BE2C (cell line): ENCODE data around the gene PEX3.

ENCODE experiments used
- DNase-seq: peaks from one replicate; pipeline ENCODE4 v3.0.0-alpha.2; 2020
- H3K27me3 ChIP-seq: fragments of 250-450 bp; sonication (Bioruptor Pico); 2 replicates; pipeline ENCODE4 v1.5.1; 2020; ENCODE audit warnings: mild to moderate bottlenecking
- H3K36me3 ChIP-seq: fragments of 250-450 bp; sonication (Bioruptor Pico); 2 replicates; pipeline ENCODE4 v1.5.1; 2020; ENCODE audit warnings: mild to moderate bottlenecking
- H3K4me1 ChIP-seq: fragments of 250-450 bp; sonication (Bioruptor Pico); 2 replicates; pipeline ENCODE4 v1.5.1; 2020
- H3K4me3 ChIP-seq: 2 replicates; pipeline ENCODE4 v1.5.1; 2011; ENCODE audit warnings: low read depth, low read length
- H3K9me3 ChIP-seq: fragments of 250-450 bp; sonication (Bioruptor Pico); 2 replicates; pipeline ENCODE4 v1.5.1; 2020
- TF ChIP-seq, protein P1 (sequence below): IDR thresholded peaks from 2 replicates; pipeline ENCODE4 v1.5.1; 2012; ENCODE audit warnings: mild to moderate bottlenecking, low read depth, low read length

PEX3 gene

DNA sequence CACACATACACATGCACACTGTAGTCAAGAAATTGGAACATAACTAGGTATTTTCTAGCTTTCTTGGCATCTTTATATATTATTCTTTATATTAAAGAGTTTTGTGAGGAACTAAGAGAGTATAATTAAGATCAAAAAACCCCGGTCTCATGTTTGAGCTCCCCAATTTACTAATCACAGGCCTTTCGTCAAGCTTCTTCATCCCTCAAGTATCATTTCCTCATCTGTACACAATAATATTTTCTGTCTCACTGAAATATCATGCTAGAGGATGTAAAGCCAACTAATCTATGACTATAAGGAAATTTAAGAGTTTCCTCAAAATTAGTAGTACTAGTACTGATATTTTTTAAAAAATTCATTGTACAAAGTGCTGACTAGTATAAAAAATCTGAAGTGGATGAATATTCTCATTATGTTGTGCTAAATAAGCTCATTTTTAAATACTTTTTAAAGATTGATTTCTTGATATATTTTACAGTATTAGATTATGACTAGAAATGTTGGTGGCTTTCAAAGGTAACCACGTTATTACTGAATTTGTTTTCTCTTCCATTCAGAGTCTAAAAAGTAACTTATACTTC is 28.0 kb downstream of the PEX3 start:
- no peak for DNase-seq
- H3K36me3 ChIP-seq, result no peaks in the 10 kb centered on the region; the same call in 1 of the 2 replicates
- TF ChIP-seq, protein P1, sequence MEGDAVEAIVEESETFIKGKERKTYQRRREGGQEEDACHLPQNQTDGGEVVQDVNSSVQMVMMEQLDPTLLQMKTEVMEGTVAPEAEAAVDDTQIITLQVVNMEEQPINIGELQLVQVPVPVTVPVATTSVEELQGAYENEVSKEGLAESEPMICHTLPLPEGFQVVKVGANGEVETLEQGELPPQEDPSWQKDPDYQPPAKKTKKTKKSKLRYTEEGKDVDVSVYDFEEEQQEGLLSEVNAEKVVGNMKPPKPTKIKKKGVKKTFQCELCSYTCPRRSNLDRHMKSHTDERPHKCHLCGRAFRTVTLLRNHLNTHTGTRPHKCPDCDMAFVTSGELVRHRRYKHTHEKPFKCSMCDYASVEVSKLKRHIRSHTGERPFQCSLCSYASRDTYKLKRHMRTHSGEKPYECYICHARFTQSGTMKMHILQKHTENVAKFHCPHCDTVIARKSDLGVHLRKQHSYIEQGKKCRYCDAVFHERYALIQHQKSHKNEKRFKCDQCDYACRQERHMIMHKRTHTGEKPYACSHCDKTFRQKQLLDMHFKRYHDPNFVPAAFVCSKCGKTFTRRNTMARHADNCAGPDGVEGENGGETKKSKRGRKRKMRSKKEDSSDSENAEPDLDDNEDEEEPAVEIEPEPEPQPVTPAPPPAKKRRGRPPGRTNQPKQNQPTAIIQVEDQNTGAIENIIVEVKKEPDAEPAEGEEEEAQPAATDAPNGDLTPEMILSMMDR, result no peak
- no peak overlapping the region for H3K4me3 ChIP-seq
- no peaks in the 10 kb centered on the region for H3K9me3 ChIP-seq
- H3K4me1 ChIP-seq, result no peaks in the 10 kb centered on the region
- H3K27me3 ChIP-seq, result no peaks in the 10 kb centered on the region

DNA sequence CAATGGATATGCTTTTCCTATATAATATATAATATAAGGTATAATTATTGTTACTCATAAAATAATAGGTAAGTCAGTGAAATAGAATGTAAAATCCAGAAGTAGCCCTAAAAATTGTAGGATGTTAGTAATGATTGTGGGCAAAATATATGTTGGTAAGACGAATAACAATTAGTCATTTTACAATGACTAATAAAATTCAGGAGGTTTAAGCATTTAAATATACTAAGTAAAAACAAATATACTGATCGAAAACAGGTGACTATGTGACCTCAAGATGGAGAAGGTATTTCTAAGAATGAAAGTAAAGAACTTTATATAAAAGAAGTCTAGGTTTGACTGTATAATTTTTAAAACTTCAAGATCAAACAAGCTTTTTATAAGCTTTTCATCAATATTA is 32.0 kb downstream of the PEX3 start:
- H3K9me3 ChIP-seq, result no peaks in the 10 kb centered on the region
- DNase-seq, result no peak
- no peaks in the 10 kb centered on the region; the same call in 1 of the 2 replicates for H3K36me3 ChIP-seq
- H3K27me3 ChIP-seq, result no peaks in the 10 kb centered on the region
- no peaks in the 10 kb centered on the region for H3K4me1 ChIP-seq
- H3K4me3 ChIP-seq, result no peak overlapping the region
- TF ChIP-seq, protein P1, result no peak

DNA sequence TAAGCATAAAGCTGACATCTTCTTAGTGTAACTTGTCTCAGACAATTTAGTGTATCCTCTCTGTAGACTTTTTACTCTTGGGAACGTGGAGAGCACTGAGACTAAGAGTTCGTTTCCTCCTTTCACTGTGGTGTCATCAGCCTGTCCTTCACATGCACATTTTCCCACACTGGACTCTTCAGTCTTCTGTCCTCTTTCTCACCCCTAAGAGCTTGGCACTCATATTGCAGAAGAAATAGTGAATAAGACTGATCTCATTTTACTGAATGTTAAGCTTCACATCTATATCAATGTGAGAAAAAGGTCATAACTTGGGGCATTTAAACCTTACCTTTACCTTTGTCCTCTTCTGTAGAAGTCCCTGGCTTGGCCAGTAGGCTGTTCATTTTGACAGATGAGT is 35.4 kb downstream of the PEX3 start:
- no peak for DNase-seq
- H3K4me1 ChIP-seq, result no peaks in the 10 kb centered on the region
- H3K9me3 ChIP-seq, result no peaks in the 10 kb centered on the region
- no peaks in the 10 kb centered on the region for H3K27me3 ChIP-seq
- no peak overlapping the region for H3K4me3 ChIP-seq
- no peaks in the 10 kb centered on the region for H3K36me3 ChIP-seq
- TF ChIP-seq, protein P1, result no peak

DNA sequence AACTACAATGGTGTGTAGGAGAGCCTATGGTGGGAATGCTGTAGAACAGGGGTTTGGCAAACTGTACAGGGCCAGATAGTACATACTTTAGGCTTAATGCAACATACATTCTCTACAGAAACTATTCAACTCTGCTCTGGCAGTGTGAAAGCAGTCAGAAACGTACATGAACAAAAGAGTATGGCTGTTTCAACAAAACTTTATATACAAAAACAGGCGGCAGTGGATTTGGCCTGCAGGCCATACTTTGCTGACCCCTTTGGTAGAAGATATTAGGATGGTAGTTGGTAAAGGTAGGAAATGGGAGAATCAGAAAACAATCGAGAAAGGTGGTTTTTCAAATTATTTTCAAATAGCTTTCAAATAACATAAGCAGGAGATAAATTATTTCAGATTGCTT is 36.1 kb downstream of the PEX3 start:
- no peaks in the 10 kb centered on the region for H3K9me3 ChIP-seq
- H3K4me3 ChIP-seq, result no peak overlapping the region
- no peaks in the 10 kb centered on the region for H3K27me3 ChIP-seq
- no peaks in the 10 kb centered on the region for H3K4me1 ChIP-seq
- no peaks in the 10 kb centered on the region for H3K36me3 ChIP-seq
- TF ChIP-seq, protein P1, result no peak
- no peak for DNase-seq

DNA sequence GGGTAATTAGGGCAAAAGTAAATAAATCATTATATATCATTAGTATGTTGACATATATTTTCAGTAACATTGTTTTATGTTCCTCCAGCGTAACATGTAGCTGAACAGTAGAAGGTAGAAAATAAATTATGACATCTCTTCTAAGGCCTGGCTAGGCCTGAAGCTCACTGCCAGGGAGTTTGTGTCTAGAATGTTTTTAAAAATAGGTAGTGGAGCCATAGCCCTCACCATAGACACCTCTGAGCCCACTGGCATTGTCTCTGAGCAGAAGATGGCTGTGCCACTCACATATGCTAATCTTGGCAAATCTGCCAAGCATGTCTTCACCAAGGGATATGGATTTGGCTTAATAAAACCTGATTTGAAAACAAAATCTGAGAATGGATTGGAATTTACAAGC is 39.6 kb downstream of the PEX3 start:
- no peak overlapping the region for H3K4me3 ChIP-seq
- no peaks in the 10 kb centered on the region for H3K27me3 ChIP-seq
- no peaks in the 10 kb centered on the region for H3K36me3 ChIP-seq
- H3K9me3 ChIP-seq, result no peaks in the 10 kb centered on the region
- DNase-seq, result no peak
- H3K4me1 ChIP-seq, result no peaks in the 10 kb centered on the region
- TF ChIP-seq, protein P1, result no peak

DNA sequence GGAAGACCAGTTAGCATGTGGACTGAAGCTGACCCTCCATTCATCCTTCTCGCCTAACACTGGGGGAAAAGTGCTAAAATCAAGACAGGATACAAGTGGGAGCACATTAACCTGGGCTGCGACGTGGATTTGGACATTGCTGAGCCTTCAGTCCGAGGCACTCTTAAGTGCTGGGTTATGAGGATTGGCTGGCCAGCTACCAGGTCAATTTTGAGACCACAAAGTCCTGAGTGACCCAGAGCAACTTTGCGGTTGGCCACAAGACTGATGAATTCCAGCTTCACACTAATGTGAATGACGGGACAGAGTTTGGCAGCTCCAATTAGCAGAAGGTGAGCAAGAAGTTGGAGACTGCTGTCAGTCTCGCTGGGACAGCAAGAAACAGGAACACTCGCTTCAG is 40.2 kb downstream of the PEX3 start:
- Histone ChIP-seq H3K27me3 (no peaks in the 10 kb centered on the region), H3K36me3 (no peaks in the 10 kb centered on the region), H3K4me3 (no peak overlapping the region), H3K4me1 (no peaks in the 10 kb centered on the region), H3K9me3 (no peaks in the 10 kb centered on the region)
- no peak for DNase-seq
- TF ChIP-seq, protein P1, result no peak
